H9 (cell line): ENCODE results near the gene VENTX. TPM values are rescaled to one million over a fixed set of nuclear protein-coding genes. Genes with fewer than 3 reads are reported as not detected.
A peak's percentile ranks its signal among the peaks of the same experiment; 100 is the strongest.

Experiments used
- DNase-seq: peaks from one replicate; pipeline ENCODE4 v3.0.0-alpha.2; 2017
- H2AFZ ChIP-seq: one replicate; pipeline ENCODE4 v1.6.1; 2013; ENCODE audit warnings: mild to moderate bottlenecking, low read length, control low read depth, moderate library complexity
- H2AK5ac ChIP-seq: 2 replicates; pipeline ENCODE4 v1.6.1; 2013; ENCODE audit warnings: low read length, control low read depth, mixed read lengths; ENCODE audit not compliant: insufficient read length
- H2BK120ac ChIP-seq: one replicate; pipeline ENCODE4 v1.6.1; 2013; ENCODE audit warnings: low read depth, mild to moderate bottlenecking, low read length, control low read depth, inconsistent platforms; ENCODE audit not compliant: poor library complexity, severe bottlenecking
- H2BK12ac ChIP-seq: 2 replicates; pipeline ENCODE4 v1.6.1; 2013; ENCODE audit warnings: low read length, control low read depth, mixed read lengths, low read depth; ENCODE audit not compliant: insufficient read length
- H2BK15ac ChIP-seq: 2 replicates; pipeline ENCODE4 v1.6.1; 2013; ENCODE audit warnings: low read depth, low read length, control low read depth
- H2BK20ac ChIP-seq: one replicate; pipeline ENCODE4 v1.6.1; 2013; ENCODE audit warnings: low read depth, mild to moderate bottlenecking, low read length, control low read depth, inconsistent platforms; ENCODE audit not compliant: poor library complexity, severe bottlenecking
- H2BK5ac ChIP-seq: 2 replicates; pipeline ENCODE4 v1.6.1; 2013; ENCODE audit warnings: low read length, control low read depth, mixed read lengths; ENCODE audit not compliant: insufficient read length
- H3K14ac ChIP-seq: 2 replicates; pipeline ENCODE4 v1.6.1; 2013; ENCODE audit warnings: low read length, control low read depth; ENCODE audit not compliant: insufficient read depth
- H3K18ac ChIP-seq: 2 replicates; pipeline ENCODE4 v1.6.1; 2013; ENCODE audit warnings: low read depth, mild to moderate bottlenecking, mixed read lengths, low read length, control low read depth; ENCODE audit not compliant: insufficient read length
- H3K23ac ChIP-seq: 2 replicates; pipeline ENCODE4 v1.6.1; 2013; ENCODE audit warnings: low read length, control low read depth, mixed read lengths, low read depth; ENCODE audit not compliant: insufficient read length
- H3K23me2 ChIP-seq: 2 replicates; pipeline ENCODE4 v1.6.1; 2013; ENCODE audit warnings: low read depth, mild to moderate bottlenecking, mixed read lengths, low read length, control low read depth; ENCODE audit not compliant: insufficient read length, poor library complexity, severe bottlenecking
- H3K27ac ChIP-seq: 2 replicates; pipeline ENCODE4 v1.5.1; 2013; ENCODE audit warnings: low read length, control low read depth, mixed read lengths, low read depth; ENCODE audit not compliant: insufficient read length
- H3K27me3 ChIP-seq: 2 replicates; pipeline ENCODE4 v1.6.1; 2013; ENCODE audit warnings: low read length, control low read depth, inconsistent platforms; ENCODE audit not compliant: insufficient read depth
- H3K4ac ChIP-seq: 2 replicates; pipeline ENCODE4 v1.6.1; 2013; ENCODE audit warnings: low read depth, mild to moderate bottlenecking, control low read depth, inconsistent platforms, low read length, moderate library complexity
- H3K4me1 ChIP-seq: 2 replicates; pipeline ENCODE4 v1.6.1; 2013; ENCODE audit warnings: low read length, control low read depth, inconsistent platforms; ENCODE audit not compliant: insufficient read depth
- H3K4me2 ChIP-seq: 2 replicates; pipeline ENCODE4 v1.6.1; 2013; ENCODE audit warnings: low read length, control low read depth, mixed read lengths; ENCODE audit not compliant: insufficient read length, insufficient read depth
- H3K56ac ChIP-seq: 2 replicates; pipeline ENCODE4 v1.6.1; 2013; ENCODE audit warnings: low read depth, mild to moderate bottlenecking, mixed read lengths, low read length, control low read depth; ENCODE audit not compliant: insufficient read length
- H3K79me1 ChIP-seq: 2 replicates; pipeline ENCODE4 v1.6.1; 2013; ENCODE audit warnings: low read depth, mild to moderate bottlenecking, moderate library complexity, low read length, control low read depth, inconsistent platforms; ENCODE audit not compliant: insufficient read depth, poor library complexity, severe bottlenecking
- H3K79me2 ChIP-seq: 2 replicates; pipeline ENCODE4 v1.6.1; 2013; ENCODE audit warnings: low read length, control low read depth, inconsistent platforms; ENCODE audit not compliant: insufficient read depth
- H3K9ac ChIP-seq: 2 replicates; pipeline ENCODE4 v1.6.1; 2013; ENCODE audit warnings: low read length, control low read depth, mixed read lengths; ENCODE audit not compliant: insufficient read length; ENCODE audit errors: extremely low read depth
- H3K9me3 ChIP-seq: one replicate; pipeline ENCODE4 v1.6.1; 2013; ENCODE audit warnings: low read depth, low read length, inconsistent platforms; ENCODE audit not compliant: control insufficient read depth
- H3T11ph ChIP-seq: one replicate; pipeline ENCODE4 v1.6.1; 2013; ENCODE audit warnings: mild to moderate bottlenecking, low read length, control low read depth, inconsistent platforms
- H4K20me1 ChIP-seq: one replicate; pipeline ENCODE4 v1.6.1; 2013; ENCODE audit not compliant: control insufficient read depth, insufficient read length, insufficient read depth
- H4K5ac ChIP-seq: 2 replicates; pipeline ENCODE4 v1.6.1; 2013; ENCODE audit warnings: low read depth, mild to moderate bottlenecking, mixed read lengths, low read length, control low read depth; ENCODE audit not compliant: insufficient read length
- H4K8ac ChIP-seq: replicated peaks from 2 replicates; pipeline ENCODE4 v1.6.1; 2013; ENCODE audit warnings: low read length, control low read depth, mixed read lengths, low read depth; ENCODE audit not compliant: insufficient read length
- H4K91ac ChIP-seq: 2 replicates; pipeline ENCODE4 v1.6.1; 2013; ENCODE audit warnings: low read depth, mild to moderate bottlenecking, moderate library complexity, mixed read lengths, low read length, control low read depth; ENCODE audit not compliant: insufficient read length
- H3K27ac Mint-ChIP-seq, 3 experiments: 2 replicates in 2 of 3; 3 replicates in 1 of 3; pipeline ENCODE4 v1.8.0; 2020 to 2021; ENCODE audit warnings: mixed read lengths in 3 of 3, mild to moderate bottlenecking in 1 of 3, moderate library complexity in 1 of 3
- H3K27me3 Mint-ChIP-seq: 2 replicates; pipeline ENCODE4 v1.8.0; 2021; ENCODE audit warnings: low read depth, mild to moderate bottlenecking, moderate library complexity, mixed read lengths
- H3K36me3 Mint-ChIP-seq, 3 experiments: 2 replicates in 2 of 3; 3 replicates in 1 of 3; pipeline ENCODE4 v1.8.0; 2020 to 2021; ENCODE audit warnings: low read depth in 3 of 3, mixed read lengths in 3 of 3; ENCODE audit not compliant: insufficient read depth in 1 of 3
- H3K4me1 Mint-ChIP-seq, 2 experiments: 2 replicates each; pipeline ENCODE4 v1.8.0; 2020; ENCODE audit warnings: mixed read lengths in 2 of 2
- H3K4me3 Mint-ChIP-seq, 2 experiments: 2 replicates in 1 of 2; 3 replicates in 1 of 2; pipeline ENCODE4 v1.8.0; 2020 to 2021; ENCODE audit warnings: mild to moderate bottlenecking in 2 of 2, mixed read lengths in 2 of 2, moderate library complexity in 1 of 2
- H3K9me3 Mint-ChIP-seq, 2 experiments: 2 replicates in 1 of 2; 3 replicates in 1 of 2; pipeline ENCODE4 v1.8.0; 2020; ENCODE audit warnings: mild to moderate bottlenecking in 2 of 2, mixed read lengths in 2 of 2, moderate library complexity in 1 of 2
- WGBS: extraction: QIAGEN DNeasy Blood & Tissue Kit; methylation state at CpG from one replicate; pipeline ENCODE4 v1.1.7; 2013; ENCODE audit warnings: missing lambda C conversion rate, low lambda C conversion rate, mixed read lengths; ENCODE audit not compliant: insufficient read length; ENCODE audit errors: extremely low coverage; 5-methylcytosine and 5-hydroxymethylcytosine counted together
- total RNA-seq: library from RNA; stranded (reverse); gene quantifications from 2 replicates; pipeline ENCODE4 v1.2.1, GENCODE V29; 2021
- TF ChIP-seq, protein P1 (sequence below): fragments of 200-600 bp; sonication (generic); conservative IDR thresholded peaks from 3 replicates; pipeline ENCODE4 v1.8.0; 2021; ENCODE audit warnings: antibody characterized with exemption, mild to moderate bottlenecking

The VENTX gene
- total RNA-seq, 1 experiment from 2014 or later = 10.9 TPM

DNA sequence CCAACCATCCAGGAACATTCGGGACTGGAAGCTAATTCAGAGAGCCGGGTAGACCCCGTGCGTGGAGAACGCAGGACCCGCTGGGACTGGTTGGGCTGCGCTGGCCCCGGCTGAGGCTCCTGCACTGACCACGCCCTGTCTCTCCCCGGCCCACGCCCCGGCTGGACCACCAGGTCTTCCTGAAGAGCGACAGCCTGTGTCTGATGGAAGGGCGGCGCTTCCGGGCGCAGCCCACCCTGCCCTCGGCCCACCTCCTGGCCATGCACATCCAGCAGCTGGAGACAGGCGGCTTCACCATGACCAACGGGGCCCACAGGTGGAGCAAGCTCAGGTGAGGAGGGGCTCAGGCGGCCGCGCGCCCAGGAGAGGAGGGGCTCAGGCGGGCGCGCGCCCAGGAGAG lies 17.9 kb upstream of the VENTX start:
- Histone ChIP-seq H3K4me1 (no peaks in the 10 kb centered on the region), H3K9me3 (no peaks in the 10 kb centered on the region), H3K9ac (no peak overlapping the region), H4K8ac (no peak overlapping the region), H3K23ac (no peak overlapping the region), H3K27ac (no peak overlapping the region), H4K5ac (no peak overlapping the region), H3K79me2 (no peaks in the 10 kb centered on the region), H2BK120ac (no peak overlapping the region), H3K56ac (no peak overlapping the region), H3T11ph (no peak overlapping the region), H3K18ac (no peak overlapping the region), H2BK15ac (no peak overlapping the region), H3K4ac (no peak overlapping the region), H3K23me2 (no peaks in the 10 kb centered on the region), H4K20me1 (no peaks in the 10 kb centered on the region), H3K79me1 (no peaks in the 10 kb centered on the region), H3K4me2 (peak overlapping the region; percentile 28), H4K91ac (no peak overlapping the region), H2AFZ (no peak overlapping the region), H2AK5ac (no peak overlapping the region), H2BK5ac (no peak overlapping the region), H3K14ac (no peak overlapping the region), H2BK20ac (no peak overlapping the region), H3K27me3 (no peaks in the 10 kb centered on the region), H2BK12ac (no peak overlapping the region)
- no CpG with 5 or more reads among the region's 28 CpGs for WGBS
- peak; percentile 93 for DNase-seq
- Mint-ChIP-seq H3K4me3 (peak overlapping the region; percentile 29 to 34; a peak in 3 of 5 replicates), H3K9me3 (peaks cover 4 to 5% of the 10 kb centered on the region in 2 experiments; a peak in 2 of 5 replicates), H3K36me3 (peaks cover 2 to 21% (median 8%) of the 10 kb centered on the region in 3 experiments; a peak in 5 of 7 replicates), H3K4me1 (peaks cover 12 to 22% of the 10 kb centered on the region in 2 experiments), H3K27ac (no peak overlapping the region), H3K27me3 (peaks cover 5% of the 10 kb centered on the region)
- TF ChIP-seq, protein P1, sequence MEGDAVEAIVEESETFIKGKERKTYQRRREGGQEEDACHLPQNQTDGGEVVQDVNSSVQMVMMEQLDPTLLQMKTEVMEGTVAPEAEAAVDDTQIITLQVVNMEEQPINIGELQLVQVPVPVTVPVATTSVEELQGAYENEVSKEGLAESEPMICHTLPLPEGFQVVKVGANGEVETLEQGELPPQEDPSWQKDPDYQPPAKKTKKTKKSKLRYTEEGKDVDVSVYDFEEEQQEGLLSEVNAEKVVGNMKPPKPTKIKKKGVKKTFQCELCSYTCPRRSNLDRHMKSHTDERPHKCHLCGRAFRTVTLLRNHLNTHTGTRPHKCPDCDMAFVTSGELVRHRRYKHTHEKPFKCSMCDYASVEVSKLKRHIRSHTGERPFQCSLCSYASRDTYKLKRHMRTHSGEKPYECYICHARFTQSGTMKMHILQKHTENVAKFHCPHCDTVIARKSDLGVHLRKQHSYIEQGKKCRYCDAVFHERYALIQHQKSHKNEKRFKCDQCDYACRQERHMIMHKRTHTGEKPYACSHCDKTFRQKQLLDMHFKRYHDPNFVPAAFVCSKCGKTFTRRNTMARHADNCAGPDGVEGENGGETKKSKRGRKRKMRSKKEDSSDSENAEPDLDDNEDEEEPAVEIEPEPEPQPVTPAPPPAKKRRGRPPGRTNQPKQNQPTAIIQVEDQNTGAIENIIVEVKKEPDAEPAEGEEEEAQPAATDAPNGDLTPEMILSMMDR = no peak
